ENCODE measurements around the gene ATP6V0C.
A peak's percentile ranks its signal among the peaks of the same experiment; 100 is the strongest.

The ATP6V0C gene

DNA sequence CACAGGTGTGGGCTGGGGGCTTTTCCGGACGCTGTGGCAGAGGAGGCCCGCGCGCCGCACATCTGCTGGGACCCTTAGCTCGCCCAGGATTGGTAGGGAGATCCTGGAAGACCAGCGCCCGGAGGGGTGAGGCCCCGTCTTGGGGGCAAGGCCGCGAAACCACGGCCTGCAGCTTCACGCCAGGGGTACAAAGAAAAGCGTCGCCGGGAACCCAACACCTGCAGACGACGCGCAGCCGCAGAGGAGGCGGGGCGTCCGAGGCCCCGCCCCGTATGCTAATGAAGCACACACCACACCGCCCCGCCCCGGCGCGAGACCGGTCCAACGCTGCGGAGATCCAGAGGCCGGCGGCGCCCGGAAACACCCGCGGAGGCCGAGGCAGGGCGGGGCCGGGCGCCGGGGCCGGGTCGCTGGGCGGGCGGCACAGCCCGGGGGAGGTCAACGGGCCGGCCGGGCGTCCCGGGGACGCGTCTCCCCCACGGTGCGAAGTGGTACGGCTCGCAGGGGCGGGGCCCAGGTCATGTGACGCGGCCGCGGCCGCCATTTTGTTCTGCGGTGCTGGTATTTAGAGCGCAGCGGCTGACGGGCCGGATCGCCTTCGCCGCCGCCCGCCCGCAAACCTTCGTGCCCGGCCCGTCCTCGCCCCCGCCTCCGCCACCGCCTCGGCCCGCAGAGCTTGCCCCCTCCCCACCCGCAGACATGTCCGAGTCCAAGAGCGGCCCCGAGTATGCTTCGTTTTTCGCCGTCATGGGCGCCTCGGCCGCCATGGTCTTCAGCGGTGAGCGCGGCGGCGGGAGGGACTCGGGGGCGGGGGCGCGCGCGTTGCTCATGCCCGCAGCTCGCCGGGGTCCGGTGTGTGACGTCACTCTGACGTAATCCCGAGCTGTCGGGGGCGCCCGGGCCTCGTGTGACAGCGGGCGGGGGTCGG lies at the start of gene ATP6V0C:
ATP6V0C (plus strand) TSS at position 548 of the 928 bp plus-strand sequence; CDS start at position 700, 152 bp downstream.
- peak; percentile 81 for DNase-seq

DNA sequence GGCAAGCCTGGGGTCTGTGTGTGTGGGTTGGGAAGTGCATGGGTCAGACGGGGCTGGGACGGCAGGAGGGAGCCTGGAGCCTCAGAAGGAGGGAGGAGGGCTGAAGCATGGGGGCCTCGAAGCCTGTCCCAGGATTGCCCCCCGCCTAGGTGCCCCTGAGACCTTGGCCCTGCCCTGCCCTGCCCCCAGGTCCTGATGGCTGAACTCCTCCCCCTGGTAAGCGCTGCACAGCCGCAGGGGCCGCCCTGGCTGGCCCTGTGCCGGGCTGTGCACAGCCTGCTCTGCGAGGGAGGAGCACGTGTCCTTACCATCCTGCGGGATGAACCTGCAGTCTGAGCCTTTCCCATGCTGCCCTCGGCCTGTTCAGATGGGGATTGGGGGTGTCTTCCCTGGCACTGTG lies 49.4 kb upstream of the ATP6V0C start:
- no peak for DNase-seq

DNA sequence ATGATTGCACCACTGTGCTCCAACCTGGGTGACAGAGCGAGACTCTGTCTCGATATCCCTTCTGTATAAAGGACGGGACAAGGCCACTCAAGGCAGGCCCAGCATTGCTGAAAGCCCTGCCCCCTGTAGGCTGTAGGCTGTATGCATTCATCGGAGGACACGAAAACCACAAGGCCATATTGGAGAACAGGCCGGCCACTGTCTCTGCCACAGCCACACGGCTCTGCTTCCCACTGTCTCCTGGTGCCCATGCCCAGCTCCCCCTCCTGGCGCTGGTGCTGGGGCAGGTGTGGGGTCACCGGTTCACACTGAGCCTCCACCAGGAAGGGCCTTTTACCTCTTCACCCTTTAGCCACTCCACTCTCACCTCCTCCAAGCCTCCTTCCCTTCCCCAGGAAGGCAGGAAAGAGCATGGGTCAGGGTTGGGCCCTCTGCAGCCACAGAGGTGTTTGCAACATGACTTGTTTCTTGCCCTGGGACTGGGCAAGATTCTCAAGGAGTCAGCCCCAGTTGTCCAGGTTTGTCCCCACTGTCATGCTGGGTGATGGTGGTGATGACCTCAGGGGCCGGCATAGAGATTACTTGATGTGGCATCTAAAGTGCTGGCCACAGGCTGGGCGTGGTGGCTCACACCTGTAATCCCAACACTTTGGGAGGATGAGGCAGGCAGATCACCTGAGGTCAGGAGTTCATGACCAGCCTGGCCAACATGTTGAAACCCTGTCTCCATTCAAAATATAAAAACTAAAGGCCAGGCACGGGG lies 47.9 kb upstream of the ATP6V0C start:
- DNase-seq, result no peak

DNA sequence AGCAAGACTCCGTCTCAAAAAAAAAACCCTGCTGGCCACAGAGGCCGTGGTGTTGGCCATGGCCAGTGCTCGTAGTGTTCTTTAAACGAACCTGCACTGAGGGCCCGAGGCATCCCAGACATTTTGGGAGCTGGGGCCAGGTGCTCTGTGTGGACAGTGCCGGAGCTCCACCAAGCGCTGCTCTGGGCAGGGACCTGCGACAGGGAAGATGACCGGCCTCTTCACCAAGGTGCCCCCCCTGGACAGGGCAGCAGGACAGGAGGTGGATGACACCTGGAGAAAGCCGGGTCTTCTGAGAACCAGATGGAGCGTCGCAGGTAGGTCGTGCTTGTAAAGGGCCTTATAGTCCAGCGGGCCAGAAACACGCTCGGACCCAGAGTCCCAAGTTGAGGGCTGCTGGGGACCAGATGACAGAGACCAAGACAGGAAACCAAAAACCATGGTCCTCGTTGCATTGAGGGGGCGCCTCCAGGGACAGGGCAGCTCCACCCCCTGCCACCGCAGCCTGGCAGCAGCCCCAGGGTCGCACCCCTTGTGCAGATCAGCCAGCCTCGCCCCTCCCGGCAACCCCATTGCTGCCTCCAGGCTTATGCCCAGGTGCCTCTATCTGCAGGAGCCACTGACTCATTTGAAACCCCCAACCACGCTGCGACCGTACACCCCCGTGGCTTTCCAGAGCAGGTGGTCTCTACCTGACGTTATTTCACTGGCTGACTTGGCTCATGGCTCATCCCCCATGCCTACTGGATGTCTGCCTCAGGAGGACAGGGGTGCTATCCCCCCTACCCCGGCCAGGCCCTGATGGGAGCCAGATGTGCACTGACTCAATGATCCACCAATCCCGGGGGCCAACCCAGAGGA lies 46.9 kb upstream of the ATP6V0C start:
- DNase-seq, result no peak

DNA sequence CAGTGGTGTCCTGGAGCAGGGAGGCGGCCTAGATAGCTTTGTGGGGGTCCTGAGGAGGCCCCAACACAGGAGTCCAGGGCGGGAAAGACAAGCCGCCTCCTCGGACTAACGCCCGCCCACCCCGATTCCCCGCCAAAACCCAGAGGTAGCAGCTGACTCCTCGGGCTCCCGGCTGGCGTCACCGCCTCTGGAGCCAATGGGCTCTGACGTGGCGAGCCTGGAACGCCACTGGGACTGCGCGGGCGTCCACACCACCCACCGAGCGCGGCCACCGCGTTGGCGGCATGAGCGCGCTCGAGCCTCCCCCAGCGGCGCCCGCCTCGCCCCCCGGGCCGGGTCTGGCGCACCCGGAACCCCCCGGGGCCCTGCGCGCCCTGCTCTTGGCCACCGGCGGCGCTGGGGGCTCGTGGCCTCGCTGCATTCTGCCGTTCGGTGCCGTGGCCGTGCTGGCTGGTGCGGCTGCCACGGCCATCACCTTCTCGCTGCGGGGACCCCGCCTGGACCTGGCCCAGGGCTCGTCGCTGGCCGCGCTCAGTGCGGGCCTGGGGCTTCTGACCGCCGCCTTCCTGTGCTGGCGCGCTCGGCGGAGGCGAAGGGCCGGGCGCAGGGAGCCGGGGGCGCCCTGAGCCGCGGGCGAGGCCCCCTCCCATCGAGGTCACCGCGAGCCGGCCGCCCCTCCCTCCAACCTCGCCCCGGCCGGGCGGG lies 46.1 kb upstream of the ATP6V0C start:
- peak; percentile 53 for DNase-seq

DNA sequence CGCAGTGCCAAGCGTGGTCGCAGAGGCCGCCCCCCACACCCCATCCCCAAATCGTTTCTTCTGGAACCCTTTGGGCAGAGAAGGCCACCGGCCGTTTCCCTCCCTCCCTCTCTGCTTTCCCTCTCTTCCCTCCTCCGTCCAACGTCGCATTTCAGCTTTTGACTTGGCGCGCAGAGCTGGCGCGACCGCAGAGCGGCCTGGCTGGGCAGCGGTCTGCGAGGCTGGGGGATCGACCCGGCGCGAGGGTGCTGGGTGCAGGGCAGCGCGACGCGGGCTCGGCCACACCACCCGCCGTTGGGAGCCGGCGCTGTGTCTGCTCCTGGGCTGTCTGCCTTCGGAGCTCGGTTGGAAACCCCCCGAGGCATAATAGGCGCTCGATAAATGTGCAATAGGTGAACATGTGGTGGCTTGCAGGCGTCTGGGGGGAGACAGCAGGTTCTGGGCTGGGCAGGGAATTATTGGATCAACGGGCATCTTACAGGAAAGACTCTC lies 45.5 kb upstream of the ATP6V0C start:
- no peak for DNase-seq

DNA sequence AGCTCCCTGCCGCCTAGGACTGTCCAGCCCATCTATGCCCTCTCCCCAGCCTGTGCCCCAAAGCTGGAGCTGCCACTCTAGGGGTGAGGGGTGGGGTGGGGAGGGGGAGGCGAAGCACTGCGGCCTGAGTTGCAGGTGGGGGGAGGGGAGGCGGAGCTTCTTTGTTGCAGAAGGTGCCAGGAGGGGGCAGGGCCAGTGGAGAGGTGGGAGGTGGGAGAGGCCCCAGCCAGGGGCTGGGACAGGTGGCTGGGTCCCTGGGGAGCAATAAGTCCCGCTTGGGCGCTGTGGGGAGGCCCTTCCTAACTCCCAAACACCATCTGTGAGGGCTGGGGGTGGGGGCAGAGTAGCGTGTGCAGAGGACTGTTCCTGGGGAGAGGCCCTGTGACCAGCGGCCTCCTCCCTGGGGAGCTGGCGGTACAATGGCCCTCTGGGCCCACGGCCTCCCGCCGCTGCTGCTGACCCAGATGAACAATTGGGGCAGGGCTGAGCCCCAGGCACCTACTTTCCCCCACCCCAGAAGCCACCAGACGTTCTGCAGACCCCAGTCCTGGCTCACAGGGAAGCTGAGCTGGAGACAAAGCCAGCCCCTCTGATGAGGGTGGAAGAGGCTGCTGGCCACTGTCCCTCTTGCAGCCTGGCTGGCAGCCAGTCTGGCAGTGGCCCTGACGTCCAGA lies 44.9 kb upstream of the ATP6V0C start:
- peak; percentile 11 for DNase-seq

DNA sequence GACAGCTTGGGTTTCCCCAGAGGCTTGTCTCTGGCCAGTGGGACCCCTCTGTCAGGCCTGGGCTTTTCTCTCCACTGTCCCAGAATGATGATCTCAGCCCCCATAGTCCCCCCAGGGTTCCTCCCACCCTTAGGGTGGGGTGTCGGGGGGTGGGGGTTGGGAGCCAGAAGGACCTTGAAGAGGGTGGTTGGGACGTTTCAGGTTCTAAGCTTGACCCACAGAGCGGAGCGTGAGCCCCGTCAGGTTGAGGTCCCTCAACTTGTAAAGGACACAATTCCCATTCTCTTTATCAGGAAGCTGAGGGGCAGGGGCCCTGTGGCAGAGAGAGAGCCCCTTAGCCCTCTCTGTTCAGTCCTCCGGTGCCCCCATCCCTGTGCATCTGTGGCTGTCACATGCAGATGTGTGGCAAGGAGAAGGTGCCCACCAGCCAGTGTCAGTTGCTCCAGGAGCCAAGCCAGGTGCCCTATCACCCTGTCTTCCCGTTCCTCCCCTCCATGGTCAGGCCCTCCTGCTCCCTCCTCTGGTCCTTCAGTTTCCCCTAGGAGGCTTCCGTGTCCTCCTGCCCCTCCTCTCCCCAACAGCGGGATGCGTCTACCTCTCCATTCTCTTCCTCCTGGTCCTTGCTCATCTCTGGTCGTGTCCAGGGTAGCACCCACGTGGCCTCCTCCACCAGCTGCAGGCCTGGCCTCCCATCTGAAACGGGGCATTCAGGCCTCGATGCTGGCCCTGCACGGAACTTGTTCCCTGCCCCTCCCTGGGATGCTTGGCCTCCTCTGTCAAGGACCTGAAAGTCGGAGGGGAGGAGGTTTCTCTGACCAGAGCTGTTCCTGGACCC lies 44.1 kb upstream of the ATP6V0C start:
- DNase-seq, result no peak

DNA sequence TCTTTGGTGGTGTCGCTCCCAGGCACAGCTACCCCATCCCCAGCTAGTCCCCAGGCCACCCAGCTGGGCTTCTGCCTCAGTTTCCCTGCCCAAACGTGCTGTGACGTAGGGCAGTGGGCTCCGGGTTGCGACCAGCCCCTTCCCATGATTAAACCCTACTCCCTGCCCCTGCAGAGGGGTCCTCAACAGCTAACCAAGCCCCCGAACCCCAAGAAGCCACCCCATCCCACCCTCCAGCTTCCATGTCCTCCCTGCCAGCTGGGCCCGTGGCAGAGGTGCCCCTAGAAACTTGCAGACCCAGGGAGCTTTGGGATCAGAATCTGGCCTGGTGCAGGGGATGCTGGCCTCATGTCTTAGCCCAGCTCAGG lies 43.5 kb upstream of the ATP6V0C start:
- DNase-seq, result no peak

DNA sequence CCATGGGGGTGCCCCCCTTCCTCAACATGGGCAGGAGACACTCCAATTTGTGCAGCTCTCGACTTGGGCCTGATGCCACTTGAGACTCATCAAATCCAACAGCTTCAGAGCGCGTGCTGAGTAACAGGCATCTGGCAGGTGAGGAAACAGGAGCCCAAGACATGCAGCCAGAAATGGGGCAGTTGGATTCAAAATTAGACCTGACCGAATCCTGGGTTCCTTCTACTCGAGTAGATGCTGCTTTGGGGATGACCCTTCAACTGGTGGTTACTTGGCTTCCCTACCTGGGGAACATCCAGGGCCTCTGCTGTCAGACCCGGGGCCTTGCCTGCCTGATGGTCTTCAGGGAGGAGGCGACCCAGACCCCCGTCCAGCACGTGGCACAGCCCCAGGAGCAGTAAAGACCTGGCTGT lies 43.1 kb upstream of the ATP6V0C start:
- no peak for DNase-seq

DNA sequence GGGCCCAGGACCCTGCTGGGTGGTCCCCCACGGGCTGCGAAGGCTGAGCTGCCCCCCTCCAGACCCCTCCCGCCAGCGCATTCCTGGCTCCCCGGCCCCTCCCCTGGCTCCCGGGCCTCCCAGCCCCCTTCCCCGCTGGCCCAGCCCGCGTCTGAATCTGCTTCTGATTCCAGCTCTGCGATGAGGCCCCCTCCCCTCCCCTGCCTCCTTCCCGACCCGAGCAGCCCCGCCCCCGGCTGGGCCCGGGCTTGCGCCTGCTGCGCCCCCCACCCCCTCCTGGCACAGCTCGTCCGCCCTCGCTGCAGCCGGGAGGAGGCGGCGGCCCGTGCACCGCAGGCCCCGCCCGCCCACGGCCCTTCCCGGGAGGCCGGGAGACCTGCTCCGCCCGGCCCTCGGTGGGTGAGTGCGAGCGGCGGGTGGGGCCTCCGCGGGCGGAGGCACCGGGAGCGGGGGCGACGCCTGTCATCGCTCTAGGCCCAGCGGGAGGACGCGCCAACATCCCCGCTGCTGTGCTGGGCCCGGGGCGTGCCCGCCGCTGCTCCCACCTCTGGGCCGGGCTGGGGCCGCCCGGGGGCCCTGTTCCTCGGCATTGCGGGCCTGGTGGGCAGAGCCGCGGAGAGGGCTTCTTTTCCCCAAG lies 42.6 kb upstream of the ATP6V0C start, which contains the start of gene NTN3:
NTN3 (plus strand) TSS at position 282 of the 637 bp plus-strand sequence. CDS start 405 bp downstream, outside the sequence.
- DNase-seq, result no peak

DNA sequence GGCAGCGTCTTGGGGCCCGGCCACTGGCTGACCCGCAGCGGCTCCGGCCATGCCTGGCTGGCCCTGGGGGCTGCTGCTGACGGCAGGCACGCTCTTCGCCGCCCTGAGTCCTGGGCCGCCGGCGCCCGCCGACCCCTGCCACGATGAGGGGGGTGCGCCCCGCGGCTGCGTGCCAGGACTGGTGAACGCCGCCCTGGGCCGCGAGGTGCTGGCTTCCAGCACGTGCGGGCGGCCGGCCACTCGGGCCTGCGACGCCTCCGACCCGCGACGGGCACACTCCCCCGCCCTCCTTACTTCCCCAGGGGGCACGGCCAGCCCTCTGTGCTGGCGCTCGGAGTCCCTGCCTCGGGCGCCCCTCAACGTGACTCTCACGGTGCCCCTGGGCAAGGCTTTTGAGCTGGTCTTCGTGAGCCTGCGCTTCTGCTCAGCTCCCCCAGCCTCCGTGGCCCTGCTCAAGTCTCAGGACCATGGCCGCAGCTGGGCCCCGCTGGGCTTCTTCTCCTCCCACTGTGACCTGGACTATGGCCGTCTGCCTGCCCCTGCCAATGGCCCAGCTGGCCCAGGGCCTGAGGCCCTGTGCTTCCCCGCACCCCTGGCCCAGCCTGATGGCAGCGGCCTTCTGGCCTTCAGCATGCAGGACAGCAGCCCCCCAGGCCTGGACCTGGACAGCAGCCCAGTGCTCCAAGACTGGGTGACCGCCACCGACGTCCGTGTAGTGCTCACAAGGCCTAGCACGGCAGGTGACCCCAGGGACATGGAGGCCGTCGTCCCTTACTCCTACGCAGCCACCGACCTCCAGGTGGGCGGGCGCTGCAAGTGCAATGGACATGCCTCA lies 41.9 kb upstream of the ATP6V0C start:
- DNase-seq, result no peak

DNA sequence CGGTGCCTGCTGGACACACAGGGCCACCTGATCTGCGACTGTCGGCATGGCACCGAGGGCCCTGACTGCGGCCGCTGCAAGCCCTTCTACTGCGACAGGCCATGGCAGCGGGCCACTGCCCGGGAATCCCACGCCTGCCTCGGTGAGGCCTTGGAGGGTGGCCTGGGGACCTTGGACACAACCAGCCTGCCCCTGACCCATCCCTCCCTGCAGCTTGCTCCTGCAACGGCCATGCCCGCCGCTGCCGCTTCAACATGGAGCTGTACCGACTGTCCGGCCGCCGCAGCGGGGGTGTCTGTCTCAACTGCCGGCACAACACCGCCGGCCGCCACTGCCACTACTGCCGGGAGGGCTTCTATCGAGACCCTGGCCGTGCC lies 41.3 kb upstream of the ATP6V0C start:
- DNase-seq, result no peak

DNA sequence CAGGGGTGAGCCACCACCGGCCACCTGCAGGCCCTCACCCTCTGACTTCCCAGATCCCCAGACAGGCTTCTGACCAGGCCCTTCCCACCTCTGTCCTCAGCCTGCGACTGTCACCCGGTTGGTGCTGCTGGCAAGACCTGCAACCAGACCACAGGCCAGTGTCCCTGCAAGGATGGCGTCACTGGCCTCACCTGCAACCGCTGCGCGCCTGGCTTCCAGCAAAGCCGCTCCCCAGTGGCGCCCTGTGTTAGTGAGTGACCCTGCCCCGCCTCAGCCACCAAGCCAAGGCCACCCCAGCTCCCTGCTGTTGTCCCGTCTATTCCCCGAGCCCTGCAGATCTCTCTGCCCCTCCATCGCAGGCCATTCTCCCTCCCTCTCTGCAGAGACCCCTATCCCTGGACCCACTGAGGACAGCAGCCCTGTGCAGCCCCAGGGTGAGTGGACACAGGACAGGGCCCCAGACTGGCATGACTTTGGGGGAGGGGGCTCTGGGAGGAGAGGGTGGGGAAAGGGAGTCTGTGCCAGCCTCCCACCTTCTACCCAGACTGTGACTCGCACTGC lies 40.8 kb upstream of the ATP6V0C start:
- no peak for DNase-seq

DNA sequence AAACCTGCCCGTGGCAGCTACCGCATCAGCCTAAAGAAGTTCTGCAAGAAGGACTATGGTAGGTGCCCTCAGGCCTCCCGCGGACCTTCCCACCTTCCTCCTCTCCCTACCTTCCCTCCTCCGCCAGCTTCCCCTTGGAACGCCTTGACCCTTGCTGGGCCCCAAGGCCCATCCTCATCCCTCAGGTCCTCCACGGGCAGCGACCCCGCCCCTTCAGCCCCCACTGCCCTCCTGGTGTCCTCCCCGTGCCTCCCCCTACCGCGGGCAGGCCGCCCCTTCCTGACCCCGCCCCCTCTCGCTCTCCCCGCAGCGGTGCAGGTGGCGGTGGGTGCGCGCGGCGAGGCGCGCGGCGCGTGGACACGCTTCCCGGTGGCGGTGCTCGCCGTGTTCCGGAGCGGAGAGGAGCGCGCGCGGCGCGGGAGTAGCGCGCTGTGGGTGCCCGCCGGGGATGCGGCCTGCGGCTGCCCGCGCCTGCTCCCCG lies 40.3 kb upstream of the ATP6V0C start:
- DNase-seq, result no peak

DNA sequence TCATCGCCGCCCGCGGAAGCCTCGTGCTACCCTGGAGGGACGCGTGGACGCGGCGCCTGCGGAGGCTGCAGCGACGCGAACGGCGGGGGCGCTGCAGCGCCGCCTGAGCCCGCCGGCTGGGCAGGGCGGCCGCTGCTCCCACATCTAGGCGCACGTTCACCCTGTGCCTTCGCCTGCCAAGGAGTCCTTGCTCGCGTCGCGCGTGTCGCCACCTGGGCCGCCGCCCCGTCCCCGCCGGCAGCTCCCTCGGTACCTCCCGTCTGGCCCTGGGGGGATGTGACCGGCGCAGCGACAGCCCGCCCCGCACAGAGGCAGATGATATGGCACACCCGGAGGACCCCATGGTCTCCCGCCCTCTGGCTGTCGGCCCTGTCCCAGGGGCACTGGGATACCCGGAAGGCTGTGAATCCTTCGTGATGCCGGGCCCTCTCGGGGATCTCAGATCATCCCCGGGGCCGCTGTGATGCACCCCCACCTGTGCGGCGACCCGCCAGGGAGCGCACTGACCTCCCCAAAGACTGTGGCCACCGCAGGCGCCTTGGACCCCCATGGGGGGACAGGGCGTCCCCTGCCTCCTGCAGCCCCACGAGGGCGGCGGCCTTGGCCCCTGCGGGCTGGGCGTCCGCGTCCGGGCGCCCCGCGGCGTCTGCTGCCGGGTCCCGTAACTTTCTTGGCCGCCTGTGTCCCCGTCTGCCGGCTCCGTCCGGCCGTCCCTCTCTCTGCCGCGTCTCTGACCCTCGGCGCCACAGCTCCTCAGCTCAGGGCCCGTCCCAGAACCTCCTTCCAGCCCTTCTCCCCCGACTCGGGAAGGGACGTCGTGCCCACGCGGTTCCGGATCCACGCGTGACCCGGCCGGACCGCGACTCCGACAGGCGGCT lies 39.5 kb upstream of the ATP6V0C start:
- no peak for DNase-seq

DNA sequence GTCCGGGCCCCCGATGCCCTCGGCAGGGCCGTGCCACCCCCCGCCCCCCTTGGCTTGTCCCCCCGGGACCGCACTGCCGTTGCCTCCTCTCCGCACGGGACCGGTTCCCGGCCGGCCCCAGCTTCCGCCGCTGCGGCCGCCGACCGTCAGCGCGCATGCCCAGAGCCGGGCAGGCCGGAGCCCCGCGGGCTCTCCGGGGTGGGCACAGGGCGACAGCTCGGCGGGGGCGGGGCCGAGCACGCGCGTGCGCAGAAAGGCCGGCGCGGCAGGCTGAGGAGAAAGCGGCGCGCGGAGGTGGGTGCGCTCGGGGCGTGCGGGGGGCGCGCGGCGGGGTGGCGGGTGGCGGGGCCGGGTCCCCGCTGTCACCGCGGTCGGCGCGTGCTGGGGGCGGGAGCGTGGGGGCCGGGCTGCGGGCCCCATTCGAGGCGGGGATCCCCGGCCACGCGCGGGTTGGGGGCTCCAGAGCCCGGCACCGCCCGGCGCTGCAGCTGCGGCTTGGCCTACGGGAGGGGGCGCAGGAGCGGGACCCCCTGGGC lies 38.8 kb upstream of the ATP6V0C start, which contains the start of gene TBC1D24:
TBC1D24 (plus strand) TSS at position 251 of the 536 bp plus-strand sequence. CDS start 21,022 bp downstream, outside the sequence.
- DNase-seq, result peak; percentile 60
